ENCODE measurements around the gene RRP15. TPM values are rescaled to one million over a fixed set of nuclear protein-coding genes. Genes with fewer than 3 reads are reported as not detected.

RRP15 gene
- total RNA-seq, 2 experiments from 2014 or later, result 41.3 to 50.5 TPM

- Mint-ChIP-seq H3K4me3 (no peak overlapping the region), H3K4me1 (peaks cover 15% of the 10 kb centered on the region), H3K27ac (no peak overlapping the region), H3K9me3 (no peaks in the 10 kb centered on the region), H3K36me3 (peaks cover 2% of the 10 kb centered on the region), H3K27me3 (peaks cover 41% of the 10 kb centered on the region)
- DNase-seq, result no peak
Measured at GRCh38 chr1:218371927-218372672, 87.0 kb downstream of the RRP15 start.

- Mint-ChIP-seq H3K4me3 (no peak overlapping the region), H3K9me3 (no peaks in the 10 kb centered on the region), H3K27ac (no peak overlapping the region), H3K27me3 (peaks cover 43% of the 10 kb centered on the region), H3K36me3 (peaks cover 2% of the 10 kb centered on the region), H3K4me1 (peaks cover 22% of the 10 kb centered on the region)
- DNase-seq, result no peak
Measured at GRCh38 chr1:218374401-218375353, 89.6 kb downstream of the RRP15 start.

- no peak for DNase-seq
- Mint-ChIP-seq H3K9me3 (no peaks in the 10 kb centered on the region), H3K27ac (no peak overlapping the region), H3K36me3 (no peaks in the 10 kb centered on the region), H3K4me3 (no peak overlapping the region), H3K27me3 (peaks cover 61% of the 10 kb centered on the region), H3K4me1 (peaks cover 22% of the 10 kb centered on the region)
Measured at GRCh38 chr1:218376722-218377121, 91.6 kb downstream of the RRP15 start.

DNA sequence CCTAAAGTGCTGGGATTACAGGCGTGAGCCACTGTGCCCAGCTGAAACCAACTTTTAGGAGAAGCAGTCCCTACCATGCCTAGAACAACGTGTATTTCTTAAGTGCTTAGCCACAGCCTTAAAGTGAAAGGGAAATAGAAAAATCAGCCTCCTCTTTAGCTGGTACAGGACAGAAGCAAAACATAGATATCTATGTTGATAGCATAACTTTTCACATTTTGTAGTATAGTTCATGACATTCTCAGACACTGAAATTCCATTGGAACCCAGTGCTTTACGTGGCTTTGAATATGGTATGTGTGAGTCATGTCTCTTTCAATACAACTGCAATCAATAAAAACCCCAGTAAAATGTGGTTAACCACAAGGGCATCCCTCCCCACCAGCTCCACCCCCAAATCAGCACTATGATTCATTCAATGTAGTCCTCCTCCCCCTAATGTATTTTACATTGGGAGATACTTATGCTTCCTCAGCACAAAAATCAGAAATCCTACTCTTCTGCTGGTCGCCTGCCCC, 92.1 kb downstream of the RRP15 start:
- H3K27me3 Mint-ChIP-seq, result peaks cover 61% of the 10 kb centered on the region
- peak; percentile 75 for DNase-seq
- peak overlapping the region; percentile 70 for H3K27ac Mint-ChIP-seq

DNA sequence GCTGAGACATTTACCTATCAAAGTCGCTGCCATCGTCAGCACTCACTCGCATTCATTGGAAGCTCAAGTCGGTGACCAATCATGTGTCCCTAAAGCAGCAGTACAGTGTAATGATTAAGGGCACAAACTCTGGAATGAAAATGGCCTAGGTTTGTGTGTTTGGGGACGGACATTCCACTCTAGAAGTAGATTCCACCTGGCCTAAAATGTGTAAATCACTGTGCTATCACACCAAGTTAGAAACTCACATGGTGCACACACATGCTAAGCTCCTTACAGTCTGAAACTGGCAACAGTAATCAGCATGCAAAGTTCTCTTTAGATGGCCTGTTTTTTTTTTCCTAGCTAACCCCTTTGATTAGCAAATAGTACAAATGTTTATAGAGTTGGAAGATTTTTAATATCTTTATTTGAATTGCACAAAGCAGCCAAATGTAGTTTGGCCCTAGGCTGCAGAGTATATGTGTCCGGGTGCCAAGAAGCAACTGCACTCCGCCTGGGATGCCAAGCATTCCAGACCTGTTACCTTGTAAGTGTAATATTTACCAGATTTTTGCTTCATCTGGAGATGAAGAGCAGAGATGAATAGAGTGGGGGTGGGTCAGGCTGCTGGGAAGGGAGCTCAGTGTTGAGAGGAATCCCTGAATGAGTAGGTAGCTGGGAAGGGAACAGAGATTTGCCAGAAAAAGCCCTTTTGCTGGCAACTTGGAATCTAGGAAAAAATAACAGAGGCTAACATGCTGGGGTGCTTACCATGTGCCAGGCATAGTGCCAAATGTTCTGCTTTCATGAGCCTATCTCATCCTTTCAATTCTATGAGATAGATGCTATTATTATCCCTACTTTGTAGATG, 95.3 kb downstream of the RRP15 start:
- Mint-ChIP-seq H3K4me3 (no peak overlapping the region), H3K27ac (no peak overlapping the region), H3K4me1 (peaks cover 22% of the 10 kb centered on the region), H3K36me3 (no peaks in the 10 kb centered on the region), H3K27me3 (peaks cover 65% of the 10 kb centered on the region), H3K9me3 (no peaks in the 10 kb centered on the region)
- DNase-seq, result no peak

More for the DNA sequence above, 92.1 kb downstream of the RRP15 start:
- no peaks in the 10 kb centered on the region for H3K36me3 Mint-ChIP-seq
- no peaks in the 10 kb centered on the region for H3K9me3 Mint-ChIP-seq
- H3K4me3 Mint-ChIP-seq, result no peak overlapping the region
- peaks cover 22% of the 10 kb centered on the region for H3K4me1 Mint-ChIP-seq

GRCh38 chr1:218382261-218382660, 97.2 kb downstream of the RRP15 start:
- peaks cover 11% of the 10 kb centered on the region for H3K4me1 Mint-ChIP-seq
- peaks cover 68% of the 10 kb centered on the region for H3K27me3 Mint-ChIP-seq
- DNase-seq, result no peak
- H3K9me3 Mint-ChIP-seq, result no peaks in the 10 kb centered on the region
- H3K27ac Mint-ChIP-seq, result no peak overlapping the region
- H3K36me3 Mint-ChIP-seq, result no peaks in the 10 kb centered on the region
- no peak overlapping the region for H3K4me3 Mint-ChIP-seq

- Mint-ChIP-seq H3K36me3 (no peaks in the 10 kb centered on the region), H3K27ac (no peak overlapping the region), H3K9me3 (no peaks in the 10 kb centered on the region), H3K27me3 (peaks cover 68% of the 10 kb centered on the region), H3K4me3 (no peak overlapping the region), H3K4me1 (peaks cover 5% of the 10 kb centered on the region)
- no peak for DNase-seq
Measured at GRCh38 chr1:218383051-218383450, 98.0 kb downstream of the RRP15 start.

GRCh38 chr1:218383681-218384080, 98.6 kb downstream of the RRP15 start:
- no peak overlapping the region for H3K27ac Mint-ChIP-seq
- peaks cover 5% of the 10 kb centered on the region for H3K4me1 Mint-ChIP-seq
- no peak for DNase-seq
- peaks cover 65% of the 10 kb centered on the region for H3K27me3 Mint-ChIP-seq
- no peaks in the 10 kb centered on the region for H3K9me3 Mint-ChIP-seq
- no peak overlapping the region for H3K4me3 Mint-ChIP-seq
- H3K36me3 Mint-ChIP-seq, result no peaks in the 10 kb centered on the region

GRCh38 chr1:218384581-218384993, 99.5 kb downstream of the RRP15 start:
- Mint-ChIP-seq H3K4me1 (peaks cover 5% of the 10 kb centered on the region), H3K4me3 (no peak overlapping the region), H3K27ac (no peak overlapping the region), H3K9me3 (no peaks in the 10 kb centered on the region), H3K27me3 (peaks cover 61% of the 10 kb centered on the region), H3K36me3 (no peaks in the 10 kb centered on the region)
- no peak for DNase-seq

Other genes starting within 250 kb of the RRP15 start
- gene TGFB2, start 60.0 kb downstream of the RRP15 start, total RNA-seq, result under 1 TPM in 1 of 2 experiments, not detected in 1; 0.04 TPM